WTC11 (cell line): ENCODE measurements around the gene ASPN. TPM values are rescaled to one million over a fixed set of nuclear protein-coding genes. Genes with fewer than 3 reads are reported as not detected.

Experiments
- ATAC-seq: fragments of 200-7000 bp; cut with Tn5 transposase; 2 replicates; pipeline ENCODE4 v1.10.0; 2021; ENCODE audit warnings: mild to moderate bottlenecking, moderate library complexity
- CTCF ChIA-PET: fragments of 300-600 bp; sonication (Branson Sonifier 250); formaldehyde crosslinking; loops from one replicate; lab custom pipeline; 2021; ENCODE audit warnings: antibody characterized with exemption; lab: Charles Lee
- POLR2A ChIA-PET: fragments of 350-600 bp; sonication (Branson Sonifier 250); formaldehyde crosslinking; loops from one replicate; lab custom pipeline; 2021; ENCODE audit warnings: antibody characterized with exemption; lab: Charles Lee
- DNase-seq: peaks from one replicate; pipeline ENCODE4 v3.0.0; 2021; ENCODE audit warnings: low spot score
- H3K27ac Mint-ChIP-seq: 2 replicates; pipeline ENCODE4 v1.8.0; 2021; ENCODE audit warnings: mixed read lengths
- H3K27me3 Mint-ChIP-seq: 2 replicates; pipeline ENCODE4 v1.8.0; 2021; ENCODE audit warnings: low read depth, mild to moderate bottlenecking, moderate library complexity, mixed read lengths
- H3K36me3 Mint-ChIP-seq: 2 replicates; pipeline ENCODE4 v1.8.0; 2021; ENCODE audit warnings: mixed read lengths
- H3K4me1 Mint-ChIP-seq: 2 replicates; pipeline ENCODE4 v1.8.0; 2022; ENCODE audit warnings: mixed read lengths
- H3K4me3 Mint-ChIP-seq: 2 replicates; pipeline ENCODE4 v1.8.0; 2021; ENCODE audit warnings: mild to moderate bottlenecking, moderate library complexity, mixed read lengths
- H3K9me3 Mint-ChIP-seq: 2 replicates; pipeline ENCODE4 v1.8.0; 2021; ENCODE audit warnings: mixed read lengths
- AR ChIP-seq: fragments of 250-450 bp; sonication (Bioruptor Pico); IDR thresholded peaks from 2 replicates; pipeline ENCODE4 v1.9.0; 2021; ENCODE audit warnings: mild to moderate bottlenecking
- ATF3 ChIP-seq: sonication (generic); formaldehyde crosslinking; conservative IDR thresholded peaks from 2 replicates; pipeline ENCODE4 v1.8.1; 2022; ENCODE audit warnings: mild to moderate bottlenecking, missing genetic modification reagents
- E2F5 ChIP-seq: sonication (generic); formaldehyde crosslinking; IDR thresholded peaks from 2 replicates; pipeline ENCODE4 v1.8.1; 2022; ENCODE audit warnings: mild to moderate bottlenecking, moderate library complexity, missing genetic modification reagents
- ETV6 ChIP-seq: sonication (generic); formaldehyde crosslinking; IDR thresholded peaks from 2 replicates; pipeline ENCODE4 v1.8.1; 2022; ENCODE audit warnings: mild to moderate bottlenecking, missing genetic modification reagents
- FOXK1 ChIP-seq: sonication (generic); formaldehyde crosslinking; IDR thresholded peaks from 2 replicates; pipeline ENCODE4 v1.8.0; 2022; ENCODE audit warnings: mild to moderate bottlenecking, moderate library complexity, missing genetic modification reagents
- FOXP1 ChIP-seq: sonication (generic); formaldehyde crosslinking; IDR thresholded peaks from 2 replicates; pipeline ENCODE4 v1.8.0; 2022; ENCODE audit warnings: missing genetic modification reagents, mild to moderate bottlenecking, moderate library complexity, borderline replicate concordance
- GRHL2 ChIP-seq: fragments of 250-450 bp; sonication (Bioruptor Pico); IDR thresholded peaks from 2 replicates; pipeline ENCODE4 v1.8.0; 2022; ENCODE audit warnings: mild to moderate bottlenecking, moderate library complexity; ENCODE audit not compliant: insufficient replicate concordance, severe bottlenecking
- HMGA2 ChIP-seq: fragments of 250-450 bp; sonication (Bioruptor Pico); IDR thresholded peaks from 2 replicates; pipeline ENCODE4 v1.4.0; 2021; ENCODE audit warnings: mild to moderate bottlenecking, moderate library complexity
- MLX ChIP-seq: sonication (generic); formaldehyde crosslinking; IDR thresholded peaks from 2 replicates; pipeline ENCODE4 v1.8.1; 2023; ENCODE audit warnings: mild to moderate bottlenecking, missing genetic modification reagents, moderate library complexity
- MYBL2 ChIP-seq: sonication (generic); formaldehyde crosslinking; IDR thresholded peaks from 2 replicates; pipeline ENCODE4 v1.8.1; 2023; ENCODE audit warnings: mild to moderate bottlenecking, moderate library complexity, missing genetic modification reagents
- NFATC4 ChIP-seq: fragments of 250-450 bp; sonication (Bioruptor Pico); IDR thresholded peaks from 2 replicates; pipeline ENCODE4 v1.9.0; 2021; ENCODE audit warnings: mild to moderate bottlenecking
- NFYB ChIP-seq: sonication (generic); formaldehyde crosslinking; conservative IDR thresholded peaks from 2 replicates; pipeline ENCODE4 v1.8.0; 2022; ENCODE audit warnings: low read depth, missing genetic modification reagents
- NR3C1 ChIP-seq: sonication (generic); formaldehyde crosslinking; conservative IDR thresholded peaks from 2 replicates; pipeline ENCODE4 v1.8.1; 2023; ENCODE audit warnings: low read depth, mild to moderate bottlenecking, missing genetic modification reagents
- PREB ChIP-seq: sonication (generic); formaldehyde crosslinking; IDR thresholded peaks from 2 replicates; pipeline ENCODE4 v1.8.1; 2022; ENCODE audit warnings: mild to moderate bottlenecking, missing genetic modification reagents, moderate library complexity, borderline replicate concordance
- TP53 ChIP-seq: sonication (generic); formaldehyde crosslinking; IDR thresholded peaks from 2 replicates; pipeline ENCODE4 v1.8.1; 2023; ENCODE audit warnings: mild to moderate bottlenecking, missing genetic modification reagents
- ZBTB21 ChIP-seq: sonication (generic); formaldehyde crosslinking; IDR thresholded peaks from 2 replicates; pipeline ENCODE4 v1.8.1; 2023; ENCODE audit warnings: mild to moderate bottlenecking, missing genetic modification reagents, borderline replicate concordance
- ZMAT4 ChIP-seq: fragments of 250-450 bp; sonication (Bioruptor Pico); IDR thresholded peaks from 2 replicates; pipeline ENCODE4 v1.9.0; 2021; ENCODE audit warnings: mild to moderate bottlenecking
- ZNF138 ChIP-seq: sonication (generic); formaldehyde crosslinking; conservative IDR thresholded peaks from 2 replicates; pipeline ENCODE4 v1.8.1; 2022; ENCODE audit warnings: mild to moderate bottlenecking, moderate library complexity, missing genetic modification reagents
- ZNF423 ChIP-seq: fragments of 250-450 bp; sonication (Bioruptor Pico); IDR thresholded peaks from 2 replicates; pipeline ENCODE4 v2.1.2; 2022; ENCODE audit warnings: mild to moderate bottlenecking, moderate library complexity
- ZNF425 ChIP-seq: fragments of 250-450 bp; sonication (Bioruptor Pico); conservative IDR thresholded peaks from 2 replicates; pipeline ENCODE4 v1.9.0; 2021; ENCODE audit warnings: mild to moderate bottlenecking
- total RNA-seq: library from RNA; stranded (reverse); gene quantifications from 3 replicates; pipeline ENCODE4 v1.2.3, GENCODE V29; 2021

ASPN gene
- total RNA-seq, 1 experiment from 2014 or later = not detected

GRCh38 chr9:92493749-92494387 lies 11.6 kb upstream of the ASPN start:
- TF ChIP-seq ZMAT4 (CRISPR knock-in tag) (no peak), ZNF423 (CRISPR knock-in tag) (no peak), MLX (no peak), ETV6 (no peak), E2F5 (no peak), ZBTB21 (CRISPR knock-in tag) (no peak), ZNF138 (no peak), MYBL2 (CRISPR knock-in tag) (no peak), GRHL2 (CRISPR knock-in tag) (no peak), ZNF425 (CRISPR knock-in tag) (no peak), NFATC4 (CRISPR knock-in tag) (no peak), NR3C1 (CRISPR knock-in tag) (no peak), ATF3 (CRISPR knock-in tag) (no peak), HMGA2 (CRISPR knock-in tag) (no peak)
- Mint-ChIP-seq H3K27me3 (no peaks in the 10 kb centered on the region), H3K27ac (no peak overlapping the region)

GRCh38 chr9:92492781-92493401 lies 10.6 kb upstream of the ASPN start:
- no peak for DNase-seq
- no peak overlapping the region for H3K27ac Mint-ChIP-seq
- no peak for ATAC-seq
- H3K27me3 Mint-ChIP-seq = no peaks in the 10 kb centered on the region
- CTCF ChIA-PET = interaction anchor here (1.3 kb wide), 1 partner anchor 12 kb away, joined by 4 read pairs; no protein-coding TSS in a partner anchor
- H3K36me3 Mint-ChIP-seq = no peaks in the 10 kb centered on the region
- TF ChIP-seq FOXP1 (CRISPR knock-in tag) = no peak
- TF ChIP-seq, all 79 proteins: peak for 0
- POLR2A ChIA-PET = no interaction called here
- no peaks in the 10 kb centered on the region for H3K4me1 Mint-ChIP-seq
- no peak overlapping the region for H3K4me3 Mint-ChIP-seq
- no peaks in the 10 kb centered on the region for H3K9me3 Mint-ChIP-seq

More at GRCh38 chr9:92493749-92494387, 11.6 kb upstream of the ASPN start:
- H3K4me3 Mint-ChIP-seq = no peak overlapping the region
- no peaks in the 10 kb centered on the region for H3K9me3 Mint-ChIP-seq
- CTCF ChIA-PET = interaction anchor here (1.1 to 1.5 kb wide), 2 partner anchors 168 to 213 kb away, joined by 3 read pairs; partner anchors contain the start of gene CENPP
- DNase-seq (no peak), ATAC-seq (no peak)
- no peaks in the 10 kb centered on the region for H3K36me3 Mint-ChIP-seq
- H3K4me1 Mint-ChIP-seq = no peaks in the 10 kb centered on the region
- POLR2A ChIA-PET = no interaction called here

GRCh38 chr9:92488681-92489550 lies 6.6 kb upstream of the ASPN start:
- ATAC-seq = no peak
- H3K4me1 Mint-ChIP-seq = no peaks in the 10 kb centered on the region
- no peak overlapping the region for H3K27ac Mint-ChIP-seq
- H3K4me3 Mint-ChIP-seq = no peak overlapping the region
- DNase-seq = no peak
- CTCF ChIA-PET = no interaction called here
- no peaks in the 10 kb centered on the region for H3K9me3 Mint-ChIP-seq
- H3K36me3 Mint-ChIP-seq = no peaks in the 10 kb centered on the region
- no peaks in the 10 kb centered on the region for H3K27me3 Mint-ChIP-seq
- POLR2A ChIA-PET = no interaction called here
- TF ChIP-seq PREB (CRISPR knock-in tag) (no peak), FOXK1 (CRISPR knock-in tag) (no peak), AR (CRISPR knock-in tag) (no peak), NFYB (CRISPR knock-in tag) (no peak), TP53 (CRISPR knock-in tag) (no peak)
